HepG2 (cell line): ENCODE results near the gene CLPSL2. TPM values are rescaled to one million over a fixed set of nuclear protein-coding genes. Genes with fewer than 3 reads are reported as not detected.
A peak's percentile ranks its signal among the peaks of the same experiment; 100 is the strongest.

ENCODE experiments used
- KDM1A ChIP-seq: IDR thresholded peaks from 2 replicates; pipeline ENCODE4 v1.6.1; 2016; ENCODE audit warnings: missing compliant biosample characterization
- KLF13 ChIP-seq: sonication (generic); formaldehyde crosslinking; IDR thresholded peaks from 2 replicates; pipeline ENCODE4 v1.4.0; 2020; ENCODE audit warnings: mild to moderate bottlenecking, missing genetic modification reagents
- SAP130 ChIP-seq: IDR thresholded peaks from 2 replicates; pipeline ENCODE4 v1.6.1; 2016; ENCODE audit warnings: low read depth
- SCMH1 ChIP-seq: sonication (generic); formaldehyde crosslinking; IDR thresholded peaks from 2 replicates; pipeline ENCODE4 v1.9.0; 2021; ENCODE audit warnings: missing genetic modification reagents, mild to moderate bottlenecking, borderline replicate concordance
- SIX4 ChIP-seq: sonication (generic); formaldehyde crosslinking; IDR thresholded peaks from 2 replicates; pipeline ENCODE4 v1.4.0; 2020; ENCODE audit warnings: missing genetic modification reagents
- ZKSCAN8 ChIP-seq: IDR thresholded peaks from 2 replicates; pipeline ENCODE4 v1.6.1; 2016; ENCODE audit warnings: borderline replicate concordance, missing genetic modification reagents, missing compliant biosample characterization
- ZNF670 ChIP-seq: sonication (generic); formaldehyde crosslinking; IDR thresholded peaks from 2 replicates; pipeline ENCODE4 v1.8.0; 2022; ENCODE audit warnings: mild to moderate bottlenecking, missing genetic modification reagents, borderline replicate concordance
- polyA plus RNA-seq, 8 experiments: library from polyadenylated mRNA; depleted of rRNA in 3 of 8; stranded (reverse) in 7 of 8; unstranded in 1 of 8; fragments of >200 nt; fragmentation: Illumina TruSeq in 4 of 8; extraction: Trizol in 4 of 8; gene quantifications; 2 replicates each; pipeline versions ENCODE4 v1.2.1 to v1.2.3, GENCODE V29; 2011 to 2016; ENCODE audit warnings: low read depth in 4 of 8, missing spikeins in 1 of 8, mixed read lengths in 1 of 8; ENCODE audit not compliant: insufficient read depth in 1 of 8
- total RNA-seq, 5 experiments: library from RNA; depleted of rRNA; stranded (reverse); fragments of >200 nt; fragmentation: Illumina TruSeq; extraction: Trizol; gene quantifications; 2 replicates each; pipeline ENCODE4 v1.2.3, GENCODE V29; 2016; ENCODE audit warnings: low read depth in 1 of 5
- TF ChIP-seq, protein P1 (sequence below): sonication (generic); formaldehyde crosslinking; IDR thresholded peaks from 2 replicates; pipeline ENCODE4 v1.9.0; 2021; ENCODE audit warnings: missing genetic modification reagents, borderline replicate concordance
- TF ChIP-seq, protein P2 (sequence below): sonication (generic); formaldehyde crosslinking; IDR thresholded peaks from 2 replicates; pipeline ENCODE4 v1.8.1; 2023; ENCODE audit warnings: mild to moderate bottlenecking, missing genetic modification reagents, borderline replicate concordance
- TF ChIP-seq, protein P3 (sequence below): sonication (generic); formaldehyde crosslinking; IDR thresholded peaks from 2 replicates; pipeline ENCODE4 v1.5.1; 2020; ENCODE audit warnings: missing genetic modification reagents, mild to moderate bottlenecking, borderline replicate concordance
- TF ChIP-seq, protein P4 (sequence below): IDR thresholded peaks from 2 replicates; pipeline ENCODE4 v1.6.1; 2016; ENCODE audit warnings: low read depth, borderline replicate concordance
- TF ChIP-seq, protein P5 (sequence below): sonication (generic); formaldehyde crosslinking; IDR thresholded peaks from 2 replicates; pipeline ENCODE4 v1.5.1; 2020; ENCODE audit warnings: mild to moderate bottlenecking, missing genetic modification reagents, moderate library complexity
- TF ChIP-seq, protein P6 (sequence below): sonication (generic); formaldehyde crosslinking; IDR thresholded peaks from 2 replicates; pipeline ENCODE4 v1.5.0; 2020; ENCODE audit warnings: missing genetic modification reagents
- TF ChIP-seq, protein P7 (sequence below): sonication (generic); formaldehyde crosslinking; IDR thresholded peaks from 2 replicates; pipeline ENCODE4 v1.4.0; 2020; ENCODE audit warnings: mild to moderate bottlenecking, missing genetic modification reagents
- TF ChIP-seq, protein P8 (sequence below): sonication (generic); formaldehyde crosslinking; IDR thresholded peaks from 2 replicates; pipeline ENCODE4 v1.4.0; 2020; ENCODE audit warnings: mild to moderate bottlenecking, missing genetic modification reagents
- TF ChIP-seq, protein P9 (sequence below), 2 experiments: IDR thresholded peaks; 2 replicates each; pipeline ENCODE4 v1.6.1; 2011 to 2012; ENCODE audit warnings: low read length in 2 of 2, borderline replicate concordance in 1 of 2, low read depth in 1 of 2, mild to moderate bottlenecking in 1 of 2, moderate library complexity in 1 of 2

CLPSL2 gene
- total and polyA plus RNA-seq, 2 of the 13 experiments (the other 11 are each of a cell fraction or from before 2014, with no cell fraction given): not detected

DNA sequence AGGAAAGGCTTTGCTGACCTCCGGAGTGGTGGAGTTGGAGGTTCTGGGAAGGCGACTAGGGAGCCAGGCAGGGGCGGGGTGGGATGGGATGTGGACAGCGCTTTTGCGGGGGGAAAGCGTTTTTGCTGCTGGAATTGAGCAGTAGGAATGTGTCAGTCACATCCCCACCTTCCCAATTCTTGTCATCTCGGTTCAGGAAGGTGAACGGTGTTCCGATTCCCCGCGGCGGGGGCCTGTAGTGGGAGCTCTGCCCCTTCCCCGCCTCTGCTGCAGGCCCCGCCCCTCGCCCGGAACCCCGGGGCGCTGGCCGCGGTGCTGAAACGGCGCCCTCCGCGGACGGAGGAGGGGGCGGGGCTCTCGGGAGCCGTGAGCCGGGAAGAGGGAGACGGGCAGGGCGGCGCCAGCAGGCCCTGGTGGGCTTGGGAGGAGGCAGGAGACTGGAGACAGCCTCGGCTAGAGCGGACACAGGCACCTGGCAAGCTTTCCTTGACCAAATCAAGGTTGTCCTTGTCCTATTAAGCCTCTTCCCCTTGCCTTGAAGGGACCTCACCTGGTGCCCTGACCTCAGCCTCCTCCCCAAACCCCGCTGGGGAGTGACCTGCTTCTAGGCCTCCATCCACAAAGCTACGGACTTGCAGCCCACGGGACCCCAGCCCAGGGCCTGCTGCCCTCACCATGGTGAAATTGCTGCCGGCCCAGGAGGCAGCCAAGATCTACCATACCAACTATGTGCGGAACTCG is 28.8 kb downstream of the CLPSL2 start, which contains the start of gene LHFPL5 (continued):
- TF ChIP-seq, protein P1, sequence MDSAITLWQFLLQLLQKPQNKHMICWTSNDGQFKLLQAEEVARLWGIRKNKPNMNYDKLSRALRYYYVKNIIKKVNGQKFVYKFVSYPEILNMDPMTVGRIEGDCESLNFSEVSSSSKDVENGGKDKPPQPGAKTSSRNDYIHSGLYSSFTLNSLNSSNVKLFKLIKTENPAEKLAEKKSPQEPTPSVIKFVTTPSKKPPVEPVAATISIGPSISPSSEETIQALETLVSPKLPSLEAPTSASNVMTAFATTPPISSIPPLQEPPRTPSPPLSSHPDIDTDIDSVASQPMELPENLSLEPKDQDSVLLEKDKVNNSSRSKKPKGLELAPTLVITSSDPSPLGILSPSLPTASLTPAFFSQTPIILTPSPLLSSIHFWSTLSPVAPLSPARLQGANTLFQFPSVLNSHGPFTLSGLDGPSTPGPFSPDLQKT (CRISPR knock-in tag): peak; percentile 93; the same call in 1 of the 2 replicates
- TF ChIP-seq, protein P2, sequence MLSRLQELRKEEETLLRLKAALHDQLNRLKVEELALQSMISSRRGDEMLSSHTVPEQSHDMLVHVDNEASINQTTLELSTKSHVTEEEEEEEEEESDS (CRISPR knock-in tag): peak; percentile 98
- TF ChIP-seq, protein P3, sequence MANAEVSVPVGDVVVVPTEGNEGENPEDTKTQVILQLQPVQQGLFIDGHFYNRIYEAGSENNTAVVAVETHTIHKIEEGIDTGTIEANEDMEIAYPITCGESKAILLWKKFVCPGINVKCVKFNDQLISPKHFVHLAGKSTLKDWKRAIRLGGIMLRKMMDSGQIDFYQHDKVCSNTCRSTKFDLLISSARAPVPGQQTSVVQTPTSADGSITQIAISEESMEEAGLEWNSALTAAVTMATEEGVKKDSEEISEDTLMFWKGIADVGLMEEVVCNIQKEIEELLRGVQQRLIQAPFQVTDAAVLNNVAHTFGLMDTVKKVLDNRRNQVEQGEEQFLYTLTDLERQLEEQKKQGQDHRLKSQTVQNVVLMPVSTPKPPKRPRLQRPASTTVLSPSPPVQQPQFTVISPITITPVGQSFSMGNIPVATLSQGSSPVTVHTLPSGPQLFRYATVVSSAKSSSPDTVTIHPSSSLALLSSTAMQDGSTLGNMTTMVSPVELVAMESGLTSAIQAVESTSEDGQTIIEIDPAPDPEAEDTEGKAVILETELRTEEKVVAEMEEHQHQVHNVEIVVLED (CRISPR knock-in tag): peak; percentile 53; the same call in 1 of the 2 replicates
- TF ChIP-seq ZKSCAN8 (CRISPR knock-in tag) (peak; percentile 90), ZNF670 (peak; percentile 90), SIX4 (peak; percentile 92), KDM1A (CRISPR knock-in tag) (peak; percentile 48; the same call in 1 of the 2 replicates), KLF13 (CRISPR knock-in tag) (peak; percentile 97), SAP130 (peak; percentile 97), SCMH1 (CRISPR knock-in tag) (no peak)
- TF ChIP-seq, protein P4, sequence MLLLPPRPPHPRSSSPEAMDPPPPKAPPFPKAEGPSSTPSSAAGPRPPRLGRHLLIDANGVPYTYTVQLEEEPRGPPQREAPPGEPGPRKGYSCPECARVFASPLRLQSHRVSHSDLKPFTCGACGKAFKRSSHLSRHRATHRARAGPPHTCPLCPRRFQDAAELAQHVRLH (CRISPR knock-in tag): peak; percentile 100
- TF ChIP-seq, protein P5, sequence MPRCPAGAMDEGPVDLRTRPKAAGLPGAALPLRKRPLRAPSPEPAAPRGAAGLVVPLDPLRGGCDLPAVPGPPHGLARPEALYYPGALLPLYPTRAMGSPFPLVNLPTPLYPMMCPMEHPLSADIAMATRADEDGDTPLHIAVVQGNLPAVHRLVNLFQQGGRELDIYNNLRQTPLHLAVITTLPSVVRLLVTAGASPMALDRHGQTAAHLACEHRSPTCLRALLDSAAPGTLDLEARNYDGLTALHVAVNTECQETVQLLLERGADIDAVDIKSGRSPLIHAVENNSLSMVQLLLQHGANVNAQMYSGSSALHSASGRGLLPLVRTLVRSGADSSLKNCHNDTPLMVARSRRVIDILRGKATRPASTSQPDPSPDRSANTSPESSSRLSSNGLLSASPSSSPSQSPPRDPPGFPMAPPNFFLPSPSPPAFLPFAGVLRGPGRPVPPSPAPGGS (CRISPR knock-in tag): peak; percentile 99
- TF ChIP-seq, protein P6, sequence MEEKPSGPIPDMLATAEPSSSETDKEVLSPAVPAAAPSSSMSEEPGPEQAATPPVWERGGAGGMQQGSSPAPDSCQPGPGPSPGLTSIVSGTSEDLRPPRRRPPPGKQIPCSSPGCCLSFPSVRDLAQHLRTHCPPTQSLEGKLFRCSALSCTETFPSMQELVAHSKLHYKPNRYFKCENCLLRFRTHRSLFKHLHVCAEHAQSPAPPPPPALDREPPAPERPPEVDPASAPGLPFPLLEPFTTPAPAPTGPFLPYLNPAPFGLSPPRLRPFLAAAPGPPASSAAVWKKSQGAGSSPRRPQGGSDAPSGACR (CRISPR knock-in tag): peak; percentile 99
- TF ChIP-seq, protein P7, sequence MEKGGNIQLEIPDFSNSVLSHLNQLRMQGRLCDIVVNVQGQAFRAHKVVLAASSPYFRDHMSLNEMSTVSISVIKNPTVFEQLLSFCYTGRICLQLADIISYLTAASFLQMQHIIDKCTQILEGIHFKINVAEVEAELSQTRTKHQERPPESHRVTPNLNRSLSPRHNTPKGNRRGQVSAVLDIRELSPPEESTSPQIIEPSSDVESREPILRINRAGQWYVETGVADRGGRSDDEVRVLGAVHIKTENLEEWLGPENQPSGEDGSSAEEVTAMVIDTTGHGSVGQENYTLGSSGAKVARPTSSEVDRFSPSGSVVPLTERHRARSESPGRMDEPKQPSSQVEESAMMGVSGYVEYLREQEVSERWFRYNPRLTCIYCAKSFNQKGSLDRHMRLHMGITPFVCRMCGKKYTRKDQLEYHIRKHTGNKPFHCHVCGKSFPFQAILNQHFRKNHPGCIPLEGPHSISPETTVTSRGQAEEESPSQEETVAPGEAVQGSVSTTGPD: no peak
- TF ChIP-seq, protein P8, sequence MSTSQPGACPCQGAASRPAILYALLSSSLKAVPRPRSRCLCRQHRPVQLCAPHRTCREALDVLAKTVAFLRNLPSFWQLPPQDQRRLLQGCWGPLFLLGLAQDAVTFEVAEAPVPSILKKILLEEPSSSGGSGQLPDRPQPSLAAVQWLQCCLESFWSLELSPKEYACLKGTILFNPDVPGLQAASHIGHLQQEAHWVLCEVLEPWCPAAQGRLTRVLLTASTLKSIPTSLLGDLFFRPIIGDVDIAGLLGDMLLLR (CRISPR knock-in tag): peak; percentile 95
- TF ChIP-seq, protein P9, sequence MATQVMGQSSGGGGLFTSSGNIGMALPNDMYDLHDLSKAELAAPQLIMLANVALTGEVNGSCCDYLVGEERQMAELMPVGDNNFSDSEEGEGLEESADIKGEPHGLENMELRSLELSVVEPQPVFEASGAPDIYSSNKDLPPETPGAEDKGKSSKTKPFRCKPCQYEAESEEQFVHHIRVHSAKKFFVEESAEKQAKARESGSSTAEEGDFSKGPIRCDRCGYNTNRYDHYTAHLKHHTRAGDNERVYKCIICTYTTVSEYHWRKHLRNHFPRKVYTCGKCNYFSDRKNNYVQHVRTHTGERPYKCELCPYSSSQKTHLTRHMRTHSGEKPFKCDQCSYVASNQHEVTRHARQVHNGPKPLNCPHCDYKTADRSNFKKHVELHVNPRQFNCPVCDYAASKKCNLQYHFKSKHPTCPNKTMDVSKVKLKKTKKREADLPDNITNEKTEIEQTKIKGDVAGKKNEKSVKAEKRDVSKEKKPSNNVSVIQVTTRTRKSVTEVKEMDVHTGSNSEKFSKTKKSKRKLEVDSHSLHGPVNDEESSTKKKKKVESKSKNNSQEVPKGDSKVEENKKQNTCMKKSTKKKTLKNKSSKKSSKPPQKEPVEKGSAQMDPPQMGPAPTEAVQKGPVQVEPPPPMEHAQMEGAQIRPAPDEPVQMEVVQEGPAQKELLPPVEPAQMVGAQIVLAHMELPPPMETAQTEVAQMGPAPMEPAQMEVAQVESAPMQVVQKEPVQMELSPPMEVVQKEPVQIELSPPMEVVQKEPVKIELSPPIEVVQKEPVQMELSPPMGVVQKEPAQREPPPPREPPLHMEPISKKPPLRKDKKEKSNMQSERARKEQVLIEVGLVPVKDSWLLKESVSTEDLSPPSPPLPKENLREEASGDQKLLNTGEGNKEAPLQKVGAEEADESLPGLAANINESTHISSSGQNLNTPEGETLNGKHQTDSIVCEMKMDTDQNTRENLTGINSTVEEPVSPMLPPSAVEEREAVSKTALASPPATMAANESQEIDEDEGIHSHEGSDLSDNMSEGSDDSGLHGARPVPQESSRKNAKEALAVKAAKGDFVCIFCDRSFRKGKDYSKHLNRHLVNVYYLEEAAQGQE (IDR thresholded peaks at IDR 0.05; ENCODE audit: borderline replicate concordance in 1 of 2, low read depth in 1 of 2, low read length in 2 of 2): peak in 1 of 2 experiments; percentile 99
